T-helper 17 cell (primary cell): ENCODE measurements around the gene TDG. TPM values are rescaled to one million over a fixed set of nuclear protein-coding genes. Genes with fewer than 3 reads are reported as not detected.

ENCODE experiments used
- ATAC-seq: fragments of 150-1000 bp; cut with Tn5 transposase; 2 replicates; pipeline ENCODE4 v1.10.0; 2021; ENCODE audit warnings: mild to moderate bottlenecking, moderate library complexity
- DNase-seq, 3 donors: peaks; one replicate each; pipeline versions ENCODE4 v3.0.0 to v3.0.0-alpha.2; 2020 to 2021
- H3K9me3 ChIP-seq: one replicate; pipeline ENCODE4 v1.7.0; 2013; ENCODE audit warnings: low read length, mild to moderate bottlenecking; ENCODE audit not compliant: control insufficient read depth, poor library complexity, severe bottlenecking
- H3K27ac Mint-ChIP-seq: one replicate; pipeline ENCODE4 v1.8.0; 2022; ENCODE audit warnings: mild to moderate bottlenecking, moderate library complexity, mixed read lengths
- H3K27me3 Mint-ChIP-seq: one replicate; pipeline ENCODE4 v1.8.0; 2022; ENCODE audit warnings: mixed read lengths
- H3K36me3 Mint-ChIP-seq: one replicate; pipeline ENCODE4 v1.8.0; 2022; ENCODE audit warnings: low read depth, mixed read lengths
- H3K4me1 Mint-ChIP-seq: one replicate; pipeline ENCODE4 v1.8.0; 2022; ENCODE audit warnings: mild to moderate bottlenecking, mixed read lengths
- H3K4me3 Mint-ChIP-seq: one replicate; pipeline ENCODE4 v1.8.0; 2022; ENCODE audit warnings: mild to moderate bottlenecking, moderate library complexity, mixed read lengths
- total RNA-seq, 4 donors: library from RNA in 2 of 4; stranded (reverse) in 2 of 4; gene quantifications; one replicate each; pipeline ENCODE4 v1.2.3 and lab custom pipeline; 2022 to 2026

TDG gene
- total RNA-seq, 2 donors from 2014 or later = 27.0 to 30.4 TPM

- DNase-seq = no peak
- no peak for ATAC-seq
- H3K9me3 ChIP-seq = no peaks in the 10 kb centered on the region
- H3K27ac Mint-ChIP-seq = peak overlapping the region; percentile 90
- peaks cover 24% of the 10 kb centered on the region for H3K4me1 Mint-ChIP-seq
- H3K36me3 Mint-ChIP-seq = peaks cover 13% of the 10 kb centered on the region
- peak overlapping the region; percentile 25 for H3K4me3 Mint-ChIP-seq
- H3K27me3 Mint-ChIP-seq = no peaks in the 10 kb centered on the region
Observed at GRCh38 chr12:103947871-103948555, 17.7 kb upstream of the TDG start.

GRCh38 chr12:103948746-103949406, 16.8 kb upstream of the TDG start:
- Mint-ChIP-seq H3K27me3 (no peaks in the 10 kb centered on the region), H3K4me1 (peaks cover 22% of the 10 kb centered on the region), H3K36me3 (peaks cover 12% of the 10 kb centered on the region), H3K27ac (peak overlapping the region; percentile 90), H3K4me3 (peak overlapping the region; percentile 25)
- ATAC-seq = peak; percentile 81
- no peak for DNase-seq
- no peaks in the 10 kb centered on the region for H3K9me3 ChIP-seq

- Mint-ChIP-seq H3K4me1 (peaks cover 42% of the 10 kb centered on the region), H3K36me3 (peaks cover 12% of the 10 kb centered on the region), H3K27me3 (no peaks in the 10 kb centered on the region), H3K4me3 (peak overlapping the region; percentile 39), H3K27ac (peak overlapping the region; percentile 93)
- ATAC-seq = no peak
- no peaks in the 10 kb centered on the region for H3K9me3 ChIP-seq
- no peak for DNase-seq
Observed at GRCh38 chr12:103952497-103952896, 13.2 kb upstream of the TDG start.

GRCh38 chr12:103955811-103956508, 9.7 kb upstream of the TDG start:
- DNase-seq (no peak), ATAC-seq (no peak)
- H3K9me3 ChIP-seq = no peaks in the 10 kb centered on the region
- H3K4me1 Mint-ChIP-seq = peaks cover 36% of the 10 kb centered on the region
- H3K27me3 Mint-ChIP-seq = no peaks in the 10 kb centered on the region
- peaks cover 9% of the 10 kb centered on the region for H3K36me3 Mint-ChIP-seq
- H3K4me3 Mint-ChIP-seq = peak overlapping the region; percentile 98
- H3K27ac Mint-ChIP-seq = peak overlapping the region; percentile 97

GRCh38 chr12:103956509-103957027, 9.1 kb upstream of the TDG start:
- peaks cover 9% of the 10 kb centered on the region for H3K36me3 Mint-ChIP-seq
- peak overlapping the region; percentile 97 for H3K27ac Mint-ChIP-seq
- DNase-seq (no peak), ATAC-seq (peak; percentile 2)
- H3K4me3 Mint-ChIP-seq = peak overlapping the region; percentile 98
- H3K4me1 Mint-ChIP-seq = peaks cover 36% of the 10 kb centered on the region
- H3K27me3 Mint-ChIP-seq = no peaks in the 10 kb centered on the region
- no peaks in the 10 kb centered on the region for H3K9me3 ChIP-seq

GRCh38 chr12:103957865-103958388, 7.7 kb upstream of the TDG start:
- no peaks in the 10 kb centered on the region for H3K9me3 ChIP-seq
- H3K4me1 Mint-ChIP-seq = peaks cover 32% of the 10 kb centered on the region
- ATAC-seq = no peak
- no peaks in the 10 kb centered on the region for H3K27me3 Mint-ChIP-seq
- DNase-seq = no peak
- H3K27ac Mint-ChIP-seq = peak overlapping the region; percentile 97
- peak overlapping the region; percentile 98 for H3K4me3 Mint-ChIP-seq
- H3K36me3 Mint-ChIP-seq = peaks cover 5% of the 10 kb centered on the region

GRCh38 chr12:103958621-103959020, 7.1 kb upstream of the TDG start:
- peaks cover 4% of the 10 kb centered on the region for H3K36me3 Mint-ChIP-seq
- H3K4me1 Mint-ChIP-seq = peaks cover 30% of the 10 kb centered on the region
- no peaks in the 10 kb centered on the region for H3K27me3 Mint-ChIP-seq
- DNase-seq (no peak), ATAC-seq (no peak)
- H3K27ac Mint-ChIP-seq = no peak overlapping the region
- no peak overlapping the region for H3K4me3 Mint-ChIP-seq
- no peaks in the 10 kb centered on the region for H3K9me3 ChIP-seq

GRCh38 chr12:103960616-103961227, 5.0 kb upstream of the TDG start:
- Mint-ChIP-seq H3K4me1 (peaks cover 27% of the 10 kb centered on the region), H3K27me3 (no peaks in the 10 kb centered on the region), H3K4me3 (no peak overlapping the region), H3K27ac (peak overlapping the region; percentile 60), H3K36me3 (peaks cover 6% of the 10 kb centered on the region)
- no peak for DNase-seq
- H3K9me3 ChIP-seq = no peaks in the 10 kb centered on the region
- no peak for ATAC-seq

GRCh38 chr12:103962493-103962892, 3.2 kb upstream of the TDG start:
- Mint-ChIP-seq H3K27ac (no peak overlapping the region), H3K4me3 (no peak overlapping the region), H3K36me3 (peaks cover 4% of the 10 kb centered on the region), H3K27me3 (no peaks in the 10 kb centered on the region), H3K4me1 (peaks cover 25% of the 10 kb centered on the region)
- H3K9me3 ChIP-seq = no peaks in the 10 kb centered on the region
- ATAC-seq (no peak), DNase-seq (no peak)

- ATAC-seq = no peak
- H3K9me3 ChIP-seq = no peaks in the 10 kb centered on the region
- Mint-ChIP-seq H3K4me1 (peaks cover 38% of the 10 kb centered on the region), H3K4me3 (peak overlapping the region; percentile 96), H3K27me3 (no peaks in the 10 kb centered on the region), H3K27ac (peak overlapping the region; percentile 99), H3K36me3 (peaks cover 4% of the 10 kb centered on the region)
- no peak for DNase-seq
Observed at GRCh38 chr12:103964805-103965204, 867 bp upstream of the TDG start.

GRCh38 chr12:103965255-103965589, 450 bp upstream of the TDG start:
- ATAC-seq (no peak), DNase-seq (no peak)
- no peaks in the 10 kb centered on the region for H3K9me3 ChIP-seq
- peak overlapping the region; percentile 99 for H3K27ac Mint-ChIP-seq
- peaks cover 39% of the 10 kb centered on the region for H3K4me1 Mint-ChIP-seq
- H3K27me3 Mint-ChIP-seq = no peaks in the 10 kb centered on the region
- H3K4me3 Mint-ChIP-seq = peak overlapping the region; percentile 96
- H3K36me3 Mint-ChIP-seq = peaks cover 4% of the 10 kb centered on the region

- DNase-seq (no peak), ATAC-seq (no peak)
- H3K27me3 Mint-ChIP-seq = no peaks in the 10 kb centered on the region
- peaks cover 45% of the 10 kb centered on the region for H3K4me1 Mint-ChIP-seq
- peaks cover 7% of the 10 kb centered on the region for H3K36me3 Mint-ChIP-seq
- H3K9me3 ChIP-seq = no peaks in the 10 kb centered on the region
- peak overlapping the region; percentile 96 for H3K4me3 Mint-ChIP-seq
- peak overlapping the region; percentile 99 for H3K27ac Mint-ChIP-seq
Observed at GRCh38 chr12:103966736-103967135, 1.1 kb downstream of the TDG start.

- Mint-ChIP-seq H3K27me3 (no peaks in the 10 kb centered on the region), H3K36me3 (peaks cover 7% of the 10 kb centered on the region), H3K4me3 (no peak overlapping the region), H3K4me1 (peaks cover 54% of the 10 kb centered on the region), H3K27ac (no peak overlapping the region)
- ATAC-seq (no peak), DNase-seq (no peak)
- H3K9me3 ChIP-seq = no peaks in the 10 kb centered on the region
Observed at GRCh38 chr12:103969391-103969790, 3.7 kb downstream of the TDG start.
